Neural cell (in vitro differentiated cells): ENCODE data around the gene GLTP. TPM values are rescaled to one million over a fixed set of nuclear protein-coding genes. Genes with fewer than 3 reads are reported as not detected.
"Not testable (repeated sequence)": the region's sequence is repeated elsewhere in the genome, so short reads cannot be mapped to it uniquely, and the experiment has no call there.

Experiments
- H2AFZ ChIP-seq: fragments of 200-600, 300-800 bp; sonication (generic), shearing (Covaris generic); 2 replicates; pipeline ENCODE4 v1.6.0; 2014; ENCODE audit warnings: low read depth, mild to moderate bottlenecking, antibody characterized with exemption, low read length, moderate library complexity
- H3F3A ChIP-seq: fragments of 200-600 bp; shearing (Covaris generic); 2 replicates; pipeline ENCODE4 v1.6.1; 2016; ENCODE audit warnings: mild to moderate bottlenecking, moderate library complexity, mixed read lengths, antibody characterized with exemption, low read length; ENCODE audit not compliant: insufficient read depth, poor library complexity, severe bottlenecking
- H3K27ac ChIP-seq: fragments of 200-600, 300-800 bp; sonication (generic), shearing (Covaris generic); 2 replicates; pipeline ENCODE4 v1.5.1; 2014; ENCODE audit warnings: mild to moderate bottlenecking, low read length, moderate library complexity
- H3K27me3 ChIP-seq: fragments of 300-800, 200-600 bp; sonication (generic), shearing (Covaris generic); 2 replicates; pipeline ENCODE4 v1.6.0; 2014; ENCODE audit warnings: mild to moderate bottlenecking, low read depth, low read length, moderate library complexity; ENCODE audit not compliant: insufficient read depth
- H3K36me3 ChIP-seq: fragments of 300-800, 200-600 bp; sonication (generic), shearing (Covaris generic); 2 replicates; pipeline ENCODE4 v1.5.1; 2014; ENCODE audit warnings: mild to moderate bottlenecking, antibody characterized with exemption, low read length, moderate library complexity; ENCODE audit not compliant: insufficient read depth
- H3K4me2 ChIP-seq: fragments of 300-800, 200-600 bp; sonication (generic), shearing (Covaris generic); 2 replicates; pipeline ENCODE4 v1.6.0; 2014; ENCODE audit warnings: mild to moderate bottlenecking, low read length
- H3K4me3 ChIP-seq: fragments of 300-800, 200-600 bp; sonication (generic), shearing (Covaris generic); 2 replicates; pipeline ENCODE4 v1.5.1; 2014; ENCODE audit warnings: mild to moderate bottlenecking, low read length, moderate library complexity
- H3K79me2 ChIP-seq: fragments of 200-600 bp; shearing (Covaris generic); replicated peaks from 2 replicates; pipeline ENCODE4 v1.6.0; 2014; ENCODE audit warnings: mild to moderate bottlenecking, low read length, moderate library complexity; ENCODE audit not compliant: insufficient read depth
- H3K9ac ChIP-seq: fragments of 300-800, 200-600 bp; sonication (generic), shearing (Covaris generic); 2 replicates; pipeline ENCODE4 v1.6.1; 2016; ENCODE audit warnings: mild to moderate bottlenecking, low read length, mixed read lengths
- H3K9me2 ChIP-seq: fragments of 200-600 bp; shearing (Covaris generic); 2 replicates; pipeline ENCODE4 v1.6.1; 2016; ENCODE audit warnings: mild to moderate bottlenecking, low read length, mixed read lengths; ENCODE audit not compliant: insufficient read depth
- H3K9me3 ChIP-seq: fragments of 200-600, 300-800 bp; sonication (generic), shearing (Covaris generic); 2 replicates; pipeline ENCODE4 v1.6.1; 2016; ENCODE audit warnings: mild to moderate bottlenecking, mixed run types, low read length, moderate library complexity, mixed read lengths
- H4K20me1 ChIP-seq: fragments of 200-600 bp; shearing (Covaris generic); 2 replicates; pipeline ENCODE4 v1.6.1; 2016; ENCODE audit warnings: mild to moderate bottlenecking, mixed run types; ENCODE audit not compliant: insufficient read depth
- EP300 ChIP-seq: fragments of 450-650 bp; conservative IDR thresholded peaks from 2 replicates; pipeline ENCODE4 v1.6.1; 2014; ENCODE audit warnings: antibody characterized with exemption, mild to moderate bottlenecking, moderate library complexity; ENCODE audit not compliant: poor library complexity, severe bottlenecking
- EZH2 ChIP-seq: fragments of 200-600, 300-800 bp; shearing (Covaris generic), sonication (generic); IDR thresholded peaks from 2 replicates; pipeline ENCODE4 v1.6.1; 2014; ENCODE audit warnings: antibody characterized with exemption, low read length, borderline replicate concordance, mild to moderate bottlenecking; ENCODE audit not compliant: insufficient read depth, poor library complexity, severe bottlenecking
- MXI1 ChIP-seq: fragments of 450-650 bp; conservative IDR thresholded peaks from 2 replicates; pipeline ENCODE4 v1.6.1; 2014; ENCODE audit warnings: antibody characterized with exemption, mild to moderate bottlenecking; ENCODE audit not compliant: poor library complexity, severe bottlenecking
- POLR2AphosphoS5 ChIP-seq: IDR thresholded peaks from 2 replicates; pipeline ENCODE4 v1.6.1; 2012
- RAD21 ChIP-seq: fragments of 450-650 bp; conservative IDR thresholded peaks from 2 replicates; pipeline ENCODE4 v1.6.1; 2014; ENCODE audit warnings: antibody characterized with exemption, mild to moderate bottlenecking, moderate library complexity
- SMC3 ChIP-seq: fragments of 450-650 bp; conservative IDR thresholded peaks from 2 replicates; pipeline ENCODE4 v1.6.1; 2014; ENCODE audit warnings: antibody characterized with exemption, mild to moderate bottlenecking, moderate library complexity; ENCODE audit not compliant: poor library complexity
- TAF1 ChIP-seq: IDR thresholded peaks from 2 replicates; pipeline ENCODE4 v1.6.1; 2012; ENCODE audit warnings: low read depth
- polyA plus RNA-seq: library from polyadenylated mRNA; depleted of rRNA; stranded (reverse); fragments of >200 nt; gene quantifications from 2 replicates; pipeline ENCODE4 v1.2.3, GENCODE V29; 2014
- TF ChIP-seq, protein P1 (sequence below): fragments of 450-650 bp; IDR thresholded peaks from 2 replicates; pipeline ENCODE4 v1.5.1; 2014; ENCODE audit warnings: antibody characterized with exemption, mild to moderate bottlenecking, moderate library complexity; ENCODE audit not compliant: poor library complexity, severe bottlenecking
- TF ChIP-seq, protein P2 (sequence below): IDR thresholded peaks from 2 replicates; pipeline ENCODE4 v1.6.1; 2012; ENCODE audit warnings: borderline replicate concordance

Gene GLTP
- polyA plus RNA-seq, 1 donor from 2014 or later = 25.0 TPM

DNA sequence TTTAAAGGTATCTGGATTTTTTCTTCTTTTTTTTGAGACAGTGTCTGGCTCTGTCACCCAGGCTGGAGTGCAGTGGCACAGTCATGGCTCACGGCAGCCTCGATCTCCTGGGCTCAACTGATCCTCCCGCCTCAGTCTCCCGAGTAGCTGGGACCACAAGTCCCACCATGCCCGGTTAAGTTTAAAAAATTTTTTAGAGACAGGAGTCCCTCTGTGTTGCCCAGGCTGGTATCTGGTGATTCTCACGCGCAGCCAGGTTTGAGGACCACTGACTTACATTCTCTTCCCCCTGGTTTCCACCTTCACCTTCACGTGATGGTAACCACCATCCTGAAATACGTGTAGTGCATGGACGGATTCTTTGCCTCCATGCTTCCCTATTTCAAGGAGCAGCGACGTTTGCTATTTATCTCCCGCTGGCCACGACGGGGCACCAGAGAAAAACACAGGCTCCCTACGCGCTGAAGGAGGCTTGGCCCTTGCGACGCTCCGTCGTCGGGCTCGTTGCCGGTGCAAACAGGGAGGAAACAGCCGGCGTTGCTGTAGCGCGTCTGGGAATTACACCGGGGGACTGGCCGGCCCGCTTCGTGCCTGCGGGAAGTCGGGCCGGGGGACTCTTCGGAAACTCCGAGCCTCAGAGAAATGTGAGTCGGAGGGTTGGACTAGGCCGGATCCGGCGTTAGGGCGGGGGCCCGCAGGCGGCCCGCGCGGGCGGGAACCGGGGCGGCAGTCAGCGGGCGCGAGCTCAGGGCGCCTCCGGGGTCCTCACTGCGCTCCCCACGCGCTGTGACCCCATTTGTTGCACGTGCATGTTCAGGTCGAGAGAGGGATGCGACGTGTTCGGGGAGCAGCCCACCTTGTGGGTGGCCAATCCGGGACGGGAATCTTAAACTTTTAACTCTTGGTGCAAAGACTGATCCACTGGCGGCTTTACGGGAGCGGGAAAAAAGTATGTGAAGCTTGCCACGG is 19.7 kb upstream of the GLTP start, which contains the start of gene TCHP:
TCHP (plus strand) TSS at position 492 of the 969 bp plus-strand sequence. CDS start 2,753 bp downstream, outside the sequence.
- Histone ChIP-seq H3K36me3 (no peaks in the 10 kb centered on the region), H3K27me3 (no peaks in the 10 kb centered on the region), H4K20me1 (no peaks in the 10 kb centered on the region), H3K9ac (peak within 1 kb of the TSS; percentile 68), H3K4me2 (peak within 1 kb of the TSS; percentile 89), H2AFZ (peak within 1 kb of the TSS; percentile 85), H3K9me2 (no peaks in the 10 kb centered on the region), H3F3A (no peaks in the 10 kb centered on the region), H3K27ac (peak within 1 kb of the TSS; percentile 59), H3K9me3 (no peaks in the 10 kb centered on the region), H3K4me3 (peak within 1 kb of the TSS; percentile 69), H3K79me2 (no peaks in the 10 kb centered on the region)
- TF ChIP-seq, protein P1, sequence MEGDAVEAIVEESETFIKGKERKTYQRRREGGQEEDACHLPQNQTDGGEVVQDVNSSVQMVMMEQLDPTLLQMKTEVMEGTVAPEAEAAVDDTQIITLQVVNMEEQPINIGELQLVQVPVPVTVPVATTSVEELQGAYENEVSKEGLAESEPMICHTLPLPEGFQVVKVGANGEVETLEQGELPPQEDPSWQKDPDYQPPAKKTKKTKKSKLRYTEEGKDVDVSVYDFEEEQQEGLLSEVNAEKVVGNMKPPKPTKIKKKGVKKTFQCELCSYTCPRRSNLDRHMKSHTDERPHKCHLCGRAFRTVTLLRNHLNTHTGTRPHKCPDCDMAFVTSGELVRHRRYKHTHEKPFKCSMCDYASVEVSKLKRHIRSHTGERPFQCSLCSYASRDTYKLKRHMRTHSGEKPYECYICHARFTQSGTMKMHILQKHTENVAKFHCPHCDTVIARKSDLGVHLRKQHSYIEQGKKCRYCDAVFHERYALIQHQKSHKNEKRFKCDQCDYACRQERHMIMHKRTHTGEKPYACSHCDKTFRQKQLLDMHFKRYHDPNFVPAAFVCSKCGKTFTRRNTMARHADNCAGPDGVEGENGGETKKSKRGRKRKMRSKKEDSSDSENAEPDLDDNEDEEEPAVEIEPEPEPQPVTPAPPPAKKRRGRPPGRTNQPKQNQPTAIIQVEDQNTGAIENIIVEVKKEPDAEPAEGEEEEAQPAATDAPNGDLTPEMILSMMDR = peak; percentile 60
- TF ChIP-seq EZH2 (no peak), RAD21 (peak; percentile 50), SMC3 (peak; percentile 66), POLR2AphosphoS5 (peak; percentile 76), MXI1 (peak; percentile 94), EP300 (peak; percentile 48), TAF1 (no peak)
- TF ChIP-seq, protein P2, sequence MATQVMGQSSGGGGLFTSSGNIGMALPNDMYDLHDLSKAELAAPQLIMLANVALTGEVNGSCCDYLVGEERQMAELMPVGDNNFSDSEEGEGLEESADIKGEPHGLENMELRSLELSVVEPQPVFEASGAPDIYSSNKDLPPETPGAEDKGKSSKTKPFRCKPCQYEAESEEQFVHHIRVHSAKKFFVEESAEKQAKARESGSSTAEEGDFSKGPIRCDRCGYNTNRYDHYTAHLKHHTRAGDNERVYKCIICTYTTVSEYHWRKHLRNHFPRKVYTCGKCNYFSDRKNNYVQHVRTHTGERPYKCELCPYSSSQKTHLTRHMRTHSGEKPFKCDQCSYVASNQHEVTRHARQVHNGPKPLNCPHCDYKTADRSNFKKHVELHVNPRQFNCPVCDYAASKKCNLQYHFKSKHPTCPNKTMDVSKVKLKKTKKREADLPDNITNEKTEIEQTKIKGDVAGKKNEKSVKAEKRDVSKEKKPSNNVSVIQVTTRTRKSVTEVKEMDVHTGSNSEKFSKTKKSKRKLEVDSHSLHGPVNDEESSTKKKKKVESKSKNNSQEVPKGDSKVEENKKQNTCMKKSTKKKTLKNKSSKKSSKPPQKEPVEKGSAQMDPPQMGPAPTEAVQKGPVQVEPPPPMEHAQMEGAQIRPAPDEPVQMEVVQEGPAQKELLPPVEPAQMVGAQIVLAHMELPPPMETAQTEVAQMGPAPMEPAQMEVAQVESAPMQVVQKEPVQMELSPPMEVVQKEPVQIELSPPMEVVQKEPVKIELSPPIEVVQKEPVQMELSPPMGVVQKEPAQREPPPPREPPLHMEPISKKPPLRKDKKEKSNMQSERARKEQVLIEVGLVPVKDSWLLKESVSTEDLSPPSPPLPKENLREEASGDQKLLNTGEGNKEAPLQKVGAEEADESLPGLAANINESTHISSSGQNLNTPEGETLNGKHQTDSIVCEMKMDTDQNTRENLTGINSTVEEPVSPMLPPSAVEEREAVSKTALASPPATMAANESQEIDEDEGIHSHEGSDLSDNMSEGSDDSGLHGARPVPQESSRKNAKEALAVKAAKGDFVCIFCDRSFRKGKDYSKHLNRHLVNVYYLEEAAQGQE = peak; percentile 59

DNA sequence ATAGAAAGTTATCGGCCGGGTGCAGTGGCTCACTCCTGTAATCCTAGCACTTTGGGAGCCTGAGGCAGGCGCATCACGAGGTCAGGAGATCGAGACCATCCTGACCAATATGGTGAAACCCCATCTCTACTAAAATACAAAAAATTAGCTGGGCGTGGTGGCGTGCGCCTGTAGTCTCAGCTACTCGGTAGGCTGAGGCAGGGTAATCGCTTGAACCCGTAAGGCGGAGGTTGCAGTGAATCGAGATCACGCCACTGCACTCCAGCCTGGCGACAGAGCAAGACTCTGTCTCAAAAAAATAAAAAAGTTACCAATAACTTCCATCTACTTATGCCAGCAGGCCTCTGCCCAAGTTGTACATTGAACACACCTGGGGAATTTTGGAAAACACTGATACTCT is 19.0 kb upstream of the GLTP start:
- H3K27ac ChIP-seq = peak overlapping the region; percentile 59
- peak overlapping the region; percentile 69 for H3K4me3 ChIP-seq
- not testable (repeated sequence) for H3K9ac ChIP-seq, H3K36me3 ChIP-seq, H3K9me2 ChIP-seq, H3K4me2 ChIP-seq, H3K9me3 ChIP-seq, H3K27me3 ChIP-seq, H3K79me2 ChIP-seq, H4K20me1 ChIP-seq, H3F3A ChIP-seq
- peak overlapping the region; percentile 85 for H2AFZ ChIP-seq
